Osteocyte (in vitro differentiated cells): ENCODE measurements around the gene ST8SIA4. TPM values are rescaled to one million over a fixed set of nuclear protein-coding genes. Genes with fewer than 3 reads are reported as not detected.

Experiments used
- DNase-seq: peaks from one replicate; pipeline ENCODE4 v3.0.0; 2021; ENCODE audit warnings: mixed read lengths; ENCODE audit not compliant: unreplicated experiment; ENCODE audit errors: extremely low spot score
- H3K27ac Mint-ChIP-seq: one replicate; pipeline ENCODE4 v1.8.0; 2021; ENCODE audit warnings: mild to moderate bottlenecking, mixed read lengths; ENCODE audit not compliant: unreplicated experiment
- H3K27me3 Mint-ChIP-seq: one replicate; pipeline ENCODE4 v1.8.0; 2021; ENCODE audit warnings: mixed read lengths; ENCODE audit not compliant: unreplicated experiment
- H3K36me3 Mint-ChIP-seq: one replicate; pipeline ENCODE4 v1.8.0; 2021; ENCODE audit warnings: mixed read lengths; ENCODE audit not compliant: unreplicated experiment
- H3K4me1 Mint-ChIP-seq: one replicate; pipeline ENCODE4 v1.8.0; 2021; ENCODE audit warnings: mixed read lengths; ENCODE audit not compliant: unreplicated experiment
- H3K4me3 Mint-ChIP-seq: one replicate; pipeline ENCODE4 v1.8.0; 2021; ENCODE audit warnings: mild to moderate bottlenecking, moderate library complexity, mixed read lengths; ENCODE audit not compliant: unreplicated experiment
- H3K9me3 Mint-ChIP-seq: one replicate; pipeline ENCODE4 v1.8.0; 2021; ENCODE audit warnings: mixed read lengths; ENCODE audit not compliant: unreplicated experiment
- CTCF ChIP-seq: fragments of 200-600 bp; sonication (generic); IDR thresholded peaks from 2 replicates; pipeline ENCODE4 v1.5.0; 2021; ENCODE audit warnings: antibody characterized with exemption, mild to moderate bottlenecking, moderate library complexity
- total RNA-seq: library from RNA; stranded (reverse); gene quantifications from 2 replicates; pipeline ENCODE4 v1.2.1, GENCODE V29; 2021

ST8SIA4 gene
- total RNA-seq, 1 donor from 2014 or later: not detected

DNA sequence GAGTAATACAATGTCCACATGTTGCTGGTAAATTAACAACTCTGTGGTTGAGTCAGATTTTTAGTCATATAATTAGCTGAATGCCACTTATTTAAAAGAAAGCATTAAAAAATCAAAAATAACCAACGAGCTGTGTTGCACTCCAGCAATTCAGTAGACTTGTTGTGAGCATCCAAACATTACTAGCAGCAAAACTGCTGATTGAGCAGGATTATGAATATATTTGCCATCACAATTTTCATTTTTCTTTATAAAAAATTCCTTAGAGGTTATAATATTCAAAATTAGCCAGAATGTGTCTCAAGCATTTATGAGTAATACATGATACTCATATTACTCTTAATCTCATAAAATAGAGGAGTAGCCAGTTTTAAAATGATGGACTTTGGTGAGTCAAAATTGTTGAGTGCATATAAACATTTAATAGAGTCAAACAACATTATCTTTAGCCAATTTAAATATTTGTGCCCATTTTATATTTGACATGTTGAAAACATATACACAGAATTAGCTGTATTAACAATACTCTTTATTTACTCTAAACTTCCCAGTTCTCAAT lies 44.0 kb downstream of the ST8SIA4 start:
- H3K4me1 Mint-ChIP-seq: peaks cover 3% of the 10 kb centered on the region
- no peak for TF ChIP-seq CTCF
- no peaks in the 10 kb centered on the region for H3K36me3 Mint-ChIP-seq
- H3K4me3 Mint-ChIP-seq: no peak overlapping the region
- no peak overlapping the region for H3K27ac Mint-ChIP-seq
- DNase-seq: no peak
- no peaks in the 10 kb centered on the region for H3K27me3 Mint-ChIP-seq
- no peaks in the 10 kb centered on the region for H3K9me3 Mint-ChIP-seq

DNA sequence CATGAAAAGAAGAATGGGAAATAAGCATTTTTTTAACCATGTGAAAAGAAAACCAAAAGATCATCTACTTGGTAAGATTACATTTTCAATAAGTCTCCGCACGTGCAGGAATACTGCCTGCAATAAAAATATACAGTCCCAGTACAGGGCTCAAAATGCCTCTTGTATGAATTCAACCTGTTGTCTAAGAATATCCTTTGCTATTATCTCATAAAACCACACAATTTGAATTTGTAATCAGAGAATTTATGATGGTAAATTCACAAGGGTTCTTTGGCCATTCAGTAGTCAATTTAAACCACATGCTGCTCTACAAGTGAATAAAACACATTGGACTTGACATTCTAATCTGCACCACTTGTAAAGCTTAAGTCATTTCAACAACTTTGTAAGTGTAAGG lies 46.6 kb downstream of the ST8SIA4 start:
- peaks cover 3% of the 10 kb centered on the region for H3K4me1 Mint-ChIP-seq
- H3K27ac Mint-ChIP-seq: no peak overlapping the region
- H3K4me3 Mint-ChIP-seq: no peak overlapping the region
- TF ChIP-seq CTCF: no peak
- H3K36me3 Mint-ChIP-seq: no peaks in the 10 kb centered on the region
- no peaks in the 10 kb centered on the region for H3K27me3 Mint-ChIP-seq
- DNase-seq: no peak
- H3K9me3 Mint-ChIP-seq: no peaks in the 10 kb centered on the region

DNA sequence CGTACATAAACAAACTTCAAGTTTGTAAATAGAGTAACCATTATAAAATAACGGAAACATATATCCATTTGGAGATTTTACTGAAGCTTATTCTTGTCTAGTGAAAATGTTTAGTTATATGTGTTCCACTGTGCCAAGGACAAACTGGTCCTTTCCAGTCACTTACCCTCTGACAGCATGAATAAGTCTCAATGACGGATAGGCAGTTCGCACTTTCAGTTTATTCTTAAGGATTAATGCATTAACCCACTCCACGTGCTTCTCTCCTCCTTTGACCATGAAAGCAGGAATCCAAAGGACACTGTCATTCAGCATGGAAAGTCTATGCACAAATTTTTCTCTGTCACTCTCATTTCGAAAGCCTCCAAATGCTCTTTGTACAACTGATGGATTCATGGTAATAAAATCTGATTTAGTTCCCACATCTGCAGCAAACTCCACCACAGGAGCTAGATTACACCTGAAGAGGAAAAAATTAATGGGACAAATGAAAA lies 47.1 kb downstream of the ST8SIA4 start:
- no peak overlapping the region for H3K4me3 Mint-ChIP-seq
- no peak overlapping the region for H3K27ac Mint-ChIP-seq
- TF ChIP-seq CTCF: no peak
- H3K27me3 Mint-ChIP-seq: no peaks in the 10 kb centered on the region
- no peaks in the 10 kb centered on the region for H3K36me3 Mint-ChIP-seq
- H3K9me3 Mint-ChIP-seq: no peaks in the 10 kb centered on the region
- peaks cover 3% of the 10 kb centered on the region for H3K4me1 Mint-ChIP-seq
- DNase-seq: no peak

- no peaks in the 10 kb centered on the region for H3K36me3 Mint-ChIP-seq
- no peak for DNase-seq
- H3K27me3 Mint-ChIP-seq: no peaks in the 10 kb centered on the region
- no peak overlapping the region for H3K27ac Mint-ChIP-seq
- no peaks in the 10 kb centered on the region for H3K9me3 Mint-ChIP-seq
- H3K4me1 Mint-ChIP-seq: peaks cover 3% of the 10 kb centered on the region
- TF ChIP-seq CTCF: no peak
- no peak overlapping the region for H3K4me3 Mint-ChIP-seq
Measured at GRCh38 chr5:100855295-100855694, 47.8 kb downstream of the ST8SIA4 start.

- Mint-ChIP-seq H3K4me1 (peaks cover 3% of the 10 kb centered on the region), H3K9me3 (no peaks in the 10 kb centered on the region), H3K4me3 (no peak overlapping the region), H3K27ac (no peak overlapping the region), H3K27me3 (no peaks in the 10 kb centered on the region), H3K36me3 (no peaks in the 10 kb centered on the region)
- no peak for TF ChIP-seq CTCF
- DNase-seq: no peak
Measured at GRCh38 chr5:100854591-100854990, 48.5 kb downstream of the ST8SIA4 start.
